ENCODE results near the gene PYGB.

- no peak for TF ChIP-seq NFIC (IDR thresholded peaks at IDR 0.05)
- no peak for TF ChIP-seq REST (IDR thresholded peaks at IDR 0.05; ENCODE audit: low read depth)
- no peak; the same call in 1 of the 2 replicates for TF ChIP-seq MAX (IDR thresholded peaks at IDR 0.05)
- TF ChIP-seq RAD21 (IDR thresholded peaks at IDR 0.05; ENCODE audit: low read depth), result peak; percentile 62
- no peak for TF ChIP-seq TEAD4 (IDR thresholded peaks at IDR 0.05)
- TF ChIP-seq YY1 (IDR thresholded peaks at IDR 0.05; ENCODE audit: low read depth), result no peak
- TF ChIP-seq ZBTB7A (IDR thresholded peaks at IDR 0.05; ENCODE audit: low read depth), result peak; percentile 82
- no peak for TF ChIP-seq FOXM1 (IDR thresholded peaks at IDR 0.05; ENCODE audit: borderline replicate concordance, low read depth)
- no peak for TF ChIP-seq CREB1 (IDR thresholded peaks at IDR 0.05; ENCODE audit: low read depth)
- TF ChIP-seq CEBPB (IDR thresholded peaks at IDR 0.05), result no peak
- no peak for TF ChIP-seq EP300 (IDR thresholded peaks at IDR 0.05; ENCODE audit: borderline replicate concordance)
- TF ChIP-seq TAF1 (IDR thresholded peaks at IDR 0.05; ENCODE audit: low read depth), result no peak
- no peak for TF ChIP-seq TCF12 (IDR thresholded peaks at IDR 0.05; ENCODE audit: low read depth)
- TF ChIP-seq EGR1 (IDR thresholded peaks at IDR 0.05), result no peak
Observed at GRCh38 chr20:25294459-25295385, 46.8 kb downstream of the PYGB start.

All from Ishikawa (cell line).